ENCODE results near the gene EXOC1.

DNA sequence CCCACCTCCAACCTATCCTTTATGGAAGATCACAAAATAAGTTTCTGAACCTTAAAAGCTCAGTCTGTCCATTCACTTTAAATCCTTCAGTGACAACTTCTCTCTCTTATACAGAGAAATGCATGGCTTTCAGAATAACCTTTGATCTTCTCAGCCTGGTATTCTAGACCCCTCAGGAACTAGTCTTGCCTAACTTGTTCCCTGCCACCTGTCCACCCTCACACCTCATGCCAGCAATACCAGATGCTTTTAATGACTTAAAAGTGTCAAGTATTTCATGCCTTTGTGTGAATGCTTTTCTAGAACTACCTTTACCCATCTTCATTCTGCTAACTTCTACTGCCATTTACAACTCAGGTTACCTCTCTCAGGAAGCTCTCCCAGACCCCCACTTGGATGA lies 26.5 kb upstream of the EXOC1 start:
- TF ChIP-seq, protein P1, sequence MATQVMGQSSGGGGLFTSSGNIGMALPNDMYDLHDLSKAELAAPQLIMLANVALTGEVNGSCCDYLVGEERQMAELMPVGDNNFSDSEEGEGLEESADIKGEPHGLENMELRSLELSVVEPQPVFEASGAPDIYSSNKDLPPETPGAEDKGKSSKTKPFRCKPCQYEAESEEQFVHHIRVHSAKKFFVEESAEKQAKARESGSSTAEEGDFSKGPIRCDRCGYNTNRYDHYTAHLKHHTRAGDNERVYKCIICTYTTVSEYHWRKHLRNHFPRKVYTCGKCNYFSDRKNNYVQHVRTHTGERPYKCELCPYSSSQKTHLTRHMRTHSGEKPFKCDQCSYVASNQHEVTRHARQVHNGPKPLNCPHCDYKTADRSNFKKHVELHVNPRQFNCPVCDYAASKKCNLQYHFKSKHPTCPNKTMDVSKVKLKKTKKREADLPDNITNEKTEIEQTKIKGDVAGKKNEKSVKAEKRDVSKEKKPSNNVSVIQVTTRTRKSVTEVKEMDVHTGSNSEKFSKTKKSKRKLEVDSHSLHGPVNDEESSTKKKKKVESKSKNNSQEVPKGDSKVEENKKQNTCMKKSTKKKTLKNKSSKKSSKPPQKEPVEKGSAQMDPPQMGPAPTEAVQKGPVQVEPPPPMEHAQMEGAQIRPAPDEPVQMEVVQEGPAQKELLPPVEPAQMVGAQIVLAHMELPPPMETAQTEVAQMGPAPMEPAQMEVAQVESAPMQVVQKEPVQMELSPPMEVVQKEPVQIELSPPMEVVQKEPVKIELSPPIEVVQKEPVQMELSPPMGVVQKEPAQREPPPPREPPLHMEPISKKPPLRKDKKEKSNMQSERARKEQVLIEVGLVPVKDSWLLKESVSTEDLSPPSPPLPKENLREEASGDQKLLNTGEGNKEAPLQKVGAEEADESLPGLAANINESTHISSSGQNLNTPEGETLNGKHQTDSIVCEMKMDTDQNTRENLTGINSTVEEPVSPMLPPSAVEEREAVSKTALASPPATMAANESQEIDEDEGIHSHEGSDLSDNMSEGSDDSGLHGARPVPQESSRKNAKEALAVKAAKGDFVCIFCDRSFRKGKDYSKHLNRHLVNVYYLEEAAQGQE (IDR thresholded peaks at IDR 0.05; ENCODE audit: borderline replicate concordance), result no peak
- TF ChIP-seq, protein P1 (CRISPR knock-in tag; IDR thresholded peaks at IDR 0.05; ENCODE audit: low read depth), result no peak
- TF ChIP-seq FOSL1 (tag; conservative IDR thresholded peaks at IDR 0.05), result no peak
- TF ChIP-seq FOXJ3 (CRISPR knock-in tag; IDR thresholded peaks at IDR 0.05), result no peak
- no peak for TF ChIP-seq RFX5 (IDR thresholded peaks at IDR 0.05; ENCODE audit: low read depth, low read length)
- TF ChIP-seq, protein P2, sequence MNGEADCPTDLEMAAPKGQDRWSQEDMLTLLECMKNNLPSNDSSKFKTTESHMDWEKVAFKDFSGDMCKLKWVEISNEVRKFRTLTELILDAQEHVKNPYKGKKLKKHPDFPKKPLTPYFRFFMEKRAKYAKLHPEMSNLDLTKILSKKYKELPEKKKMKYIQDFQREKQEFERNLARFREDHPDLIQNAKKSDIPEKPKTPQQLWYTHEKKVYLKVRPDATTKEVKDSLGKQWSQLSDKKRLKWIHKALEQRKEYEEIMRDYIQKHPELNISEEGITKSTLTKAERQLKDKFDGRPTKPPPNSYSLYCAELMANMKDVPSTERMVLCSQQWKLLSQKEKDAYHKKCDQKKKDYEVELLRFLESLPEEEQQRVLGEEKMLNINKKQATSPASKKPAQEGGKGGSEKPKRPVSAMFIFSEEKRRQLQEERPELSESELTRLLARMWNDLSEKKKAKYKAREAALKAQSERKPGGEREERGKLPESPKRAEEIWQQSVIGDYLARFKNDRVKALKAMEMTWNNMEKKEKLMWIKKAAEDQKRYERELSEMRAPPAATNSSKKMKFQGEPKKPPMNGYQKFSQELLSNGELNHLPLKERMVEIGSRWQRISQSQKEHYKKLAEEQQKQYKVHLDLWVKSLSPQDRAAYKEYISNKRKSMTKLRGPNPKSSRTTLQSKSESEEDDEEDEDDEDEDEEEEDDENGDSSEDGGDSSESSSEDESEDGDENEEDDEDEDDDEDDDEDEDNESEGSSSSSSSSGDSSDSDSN (IDR thresholded peaks at IDR 0.05; ENCODE audit: borderline replicate concordance in 1 of 2, low read depth in 2 of 2, low read length in 2 of 2), result no peak
- TF ChIP-seq POLR2A (conservative IDR thresholded peaks at IDR 0.05), result no peak
- TF ChIP-seq, protein P3, sequence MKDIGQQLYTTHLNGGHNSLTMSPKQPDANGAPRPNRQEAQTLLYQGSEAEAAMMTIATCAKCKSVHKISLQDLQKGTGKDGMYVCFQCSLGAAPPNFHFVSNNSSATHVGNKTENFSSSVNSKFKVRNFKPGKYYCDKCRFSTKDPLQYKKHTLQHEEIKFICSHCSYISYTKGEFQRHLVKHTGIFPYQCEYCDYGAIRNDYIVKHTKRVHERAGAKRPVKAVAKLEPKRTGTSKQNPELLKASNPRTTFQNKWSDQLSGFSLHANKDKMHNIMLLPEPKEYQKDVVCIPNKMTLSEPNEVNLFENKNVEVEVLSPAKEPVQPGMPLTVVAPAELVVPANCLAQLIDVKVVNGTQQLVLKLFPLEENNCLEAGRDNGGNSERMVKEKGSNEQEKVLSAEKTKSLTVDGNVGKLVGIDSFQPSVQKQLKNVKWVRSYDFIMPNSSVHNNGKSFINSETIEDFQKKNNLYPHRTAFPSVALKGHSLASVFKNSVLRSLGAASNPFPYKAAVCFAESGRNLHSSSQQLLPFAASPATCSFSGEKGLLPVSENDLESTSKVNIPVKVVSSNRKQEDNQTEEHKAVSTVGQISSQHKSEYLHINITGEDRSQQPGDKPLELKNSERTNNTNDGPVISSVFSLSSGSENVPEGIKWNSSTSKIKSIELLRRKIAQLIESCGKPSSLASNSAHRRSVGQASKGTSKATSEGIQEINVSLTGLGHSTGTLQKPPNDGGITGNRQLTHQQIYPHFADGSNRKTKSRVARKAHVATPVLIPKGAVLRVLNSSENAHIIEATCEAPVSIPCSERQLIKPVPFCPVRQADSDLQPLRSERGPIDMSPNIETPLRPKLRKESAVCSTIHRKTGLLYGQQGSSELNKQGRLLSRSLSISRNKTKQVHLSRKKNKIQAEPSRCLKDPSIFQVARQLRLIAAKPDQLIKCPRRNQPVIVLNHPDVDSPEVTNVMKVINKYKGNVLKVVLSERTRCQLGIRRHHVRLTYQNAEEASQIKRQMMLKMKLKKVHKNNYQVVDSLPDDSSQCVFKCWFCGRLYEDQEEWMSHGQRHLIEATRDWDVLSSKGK (CRISPR knock-in tag; IDR thresholded peaks at IDR 0.05), result no peak
- TF ChIP-seq ZNF785 (CRISPR knock-in tag; IDR thresholded peaks at IDR 0.05), result no peak
- TF ChIP-seq, protein P4, sequence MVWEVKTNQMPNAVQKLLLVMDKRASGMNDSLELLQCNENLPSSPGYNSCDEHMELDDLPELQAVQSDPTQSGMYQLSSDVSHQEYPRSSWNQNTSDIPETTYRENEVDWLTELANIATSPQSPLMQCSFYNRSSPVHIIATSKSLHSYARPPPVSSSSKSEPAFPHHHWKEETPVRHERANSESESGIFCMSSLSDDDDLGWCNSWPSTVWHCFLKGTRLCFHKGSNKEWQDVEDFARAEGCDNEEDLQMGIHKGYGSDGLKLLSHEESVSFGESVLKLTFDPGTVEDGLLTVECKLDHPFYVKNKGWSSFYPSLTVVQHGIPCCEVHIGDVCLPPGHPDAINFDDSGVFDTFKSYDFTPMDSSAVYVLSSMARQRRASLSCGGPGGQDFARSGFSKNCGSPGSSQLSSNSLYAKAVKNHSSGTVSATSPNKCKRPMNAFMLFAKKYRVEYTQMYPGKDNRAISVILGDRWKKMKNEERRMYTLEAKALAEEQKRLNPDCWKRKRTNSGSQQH (CRISPR knock-in tag; IDR thresholded peaks at IDR 0.05), result no peak
- TF ChIP-seq ELF1 (tag; IDR thresholded peaks at IDR 0.05), result no peak
- TF ChIP-seq CHD2 (IDR thresholded peaks at IDR 0.05; ENCODE audit: low read depth, low read length), result no peak
- TF ChIP-seq EP300 (IDR thresholded peaks at IDR 0.05; ENCODE audit: low read length), result no peak
- no peak for TF ChIP-seq CHD4 (IDR thresholded peaks at IDR 0.05; ENCODE audit: insufficient read depth, insufficient replicate concordance, low read depth, low read length, poor library complexity, severe bottlenecking)

Data from K562 (cell line).